NCI-H2107 treated with DMSO at 0.1 percent for 48 hours (cell line): Measurements from ENCODE around the gene IFI30.

Source experiments
- DNase-seq: peaks from one replicate; lab custom pipeline; 2025; ENCODE audit not compliant: unreplicated experiment; lab: John Stamatoyannopoulos, UW

The IFI30 gene

DNA sequence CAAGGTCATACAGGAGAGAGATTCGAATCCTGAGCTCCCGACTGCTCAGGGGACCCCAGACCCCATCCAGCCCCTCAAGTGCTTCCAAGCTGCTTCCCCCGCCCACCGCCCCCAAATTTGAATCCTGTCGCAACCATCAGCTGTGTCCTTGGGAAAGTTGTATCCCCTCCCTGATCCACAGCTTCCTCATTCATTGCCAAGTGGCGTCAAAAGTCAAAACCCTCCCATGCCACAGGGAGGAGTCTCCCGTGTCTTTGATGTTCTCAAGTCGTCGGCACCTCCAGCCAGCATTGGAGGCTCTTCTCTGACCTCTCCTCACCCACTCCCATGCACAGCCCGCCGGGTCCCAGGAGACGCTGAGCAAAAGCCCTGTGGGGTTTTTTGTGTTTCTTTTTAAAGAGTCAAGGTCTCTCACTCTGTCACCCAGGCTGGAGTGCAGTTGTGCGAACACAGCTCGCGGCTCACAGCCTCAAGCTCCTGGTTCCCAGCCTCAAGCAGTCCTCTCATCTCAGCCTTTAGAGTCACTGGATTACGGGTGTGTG is 2.8 kb upstream of the IFI30 start:
- no peak for DNase-seq

DNA sequence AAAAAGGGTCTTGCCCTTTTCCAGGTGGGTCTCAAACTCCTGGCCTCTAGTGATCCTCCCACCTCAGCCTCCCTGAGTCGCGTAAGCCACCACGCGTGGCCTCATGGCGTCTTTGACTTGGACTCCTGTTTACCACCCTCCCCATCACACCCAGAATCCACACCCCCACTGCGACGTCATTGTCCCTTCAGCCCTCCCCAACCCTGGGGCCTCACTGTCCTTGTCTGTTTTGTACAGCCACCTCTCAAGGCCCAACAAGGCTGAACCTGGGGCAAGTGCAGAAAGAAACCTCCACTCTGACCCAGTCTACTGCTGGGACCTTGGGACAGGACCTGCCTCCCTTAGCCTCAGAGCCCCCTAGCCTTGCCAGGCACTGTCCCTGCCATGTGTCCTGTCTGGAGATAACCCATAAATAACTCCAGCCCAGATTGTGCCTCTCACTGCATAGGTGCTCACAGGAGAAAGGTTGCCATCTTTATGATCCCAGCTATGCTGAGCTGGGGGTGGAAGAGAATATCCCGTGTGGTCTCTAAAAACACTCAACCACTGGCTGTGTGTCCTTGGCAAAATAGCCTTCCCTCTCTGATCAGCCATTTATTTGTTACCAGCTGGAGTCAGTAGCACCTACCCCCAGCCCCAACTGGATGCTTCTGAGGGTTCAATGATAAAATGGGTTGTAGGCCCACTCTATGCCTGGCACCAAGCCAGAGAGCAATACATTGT is 1.8 kb upstream of the IFI30 start:
- no peak for DNase-seq

DNA sequence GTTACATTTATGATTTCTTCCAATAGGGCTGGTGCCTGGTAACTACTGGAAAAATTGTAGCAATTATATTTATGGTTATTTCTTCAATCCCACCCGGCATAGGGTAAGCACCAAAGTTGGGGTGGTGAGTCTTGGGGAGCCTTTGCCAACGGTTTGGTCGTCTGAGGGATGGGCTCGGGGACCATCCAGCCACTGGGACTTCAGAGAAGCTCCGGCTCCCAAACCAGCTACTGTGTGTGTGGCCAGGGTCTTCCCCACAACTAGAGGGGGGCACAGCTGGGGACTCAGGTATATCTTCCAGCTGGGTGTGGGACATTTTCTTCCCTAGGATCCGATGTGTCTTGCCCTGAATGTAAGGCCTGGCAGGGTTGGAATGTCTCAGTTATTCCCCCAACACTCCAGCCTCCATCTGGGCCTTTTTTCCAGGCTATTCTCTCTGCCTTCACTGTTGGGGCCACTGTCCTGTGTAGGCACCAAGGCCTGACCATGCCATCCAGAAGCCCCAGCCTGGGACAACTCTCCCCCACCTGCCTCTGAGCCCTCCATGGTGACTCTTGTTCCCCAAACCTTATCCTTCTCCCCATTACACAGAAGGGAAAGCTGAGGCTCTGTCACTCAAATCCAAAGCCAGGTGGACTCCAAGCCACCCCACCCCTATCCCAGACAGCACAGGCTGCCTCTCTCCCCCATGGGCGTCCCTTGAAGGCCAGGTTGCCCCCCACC is 1.1 kb upstream of the IFI30 start:
- no peak for DNase-seq

DNA sequence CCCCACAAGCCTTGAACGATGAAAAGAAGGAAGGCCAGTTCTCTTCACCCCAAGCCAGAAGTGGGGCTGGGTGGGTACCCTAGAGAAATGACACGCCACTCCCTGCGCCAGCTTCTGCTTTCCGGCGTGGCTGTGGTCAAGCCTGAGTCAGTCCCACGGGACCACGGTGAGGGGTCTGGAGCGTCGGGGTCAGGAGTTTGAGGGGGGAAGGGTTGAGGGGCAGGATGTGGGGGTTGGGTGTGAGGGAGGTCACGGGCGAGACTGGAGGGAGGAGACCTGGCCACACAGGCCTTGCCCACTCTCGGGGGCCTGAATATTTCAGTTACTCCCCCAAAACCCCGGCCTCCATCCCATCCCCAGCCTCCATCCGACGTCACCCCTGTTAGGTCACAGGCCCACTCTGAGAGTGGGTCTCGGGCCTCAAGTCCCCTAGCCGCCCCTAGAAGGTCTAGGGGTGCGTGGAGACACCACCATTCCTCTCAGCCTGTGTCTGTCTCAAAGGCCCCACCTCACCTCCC is 500 bp upstream of the IFI30 start:
- DNase-seq: no peak

GRCh38 chr19:18174983-18175382 is 1.4 kb downstream of the IFI30 start:
- DNase-seq: no peak

GRCh38 chr19:18176367-18177310 is 3.0 kb downstream of the IFI30 start:
- DNase-seq: no peak

- no peak for DNase-seq
Measured at GRCh38 chr19:18179957-18180356, 6.3 kb downstream of the IFI30 start.

- DNase-seq: no peak
Measured at GRCh38 chr19:18183529-18183928, 9.9 kb downstream of the IFI30 start.

GRCh38 chr19:18185538-18185937 is 11.9 kb downstream of the IFI30 start:
- DNase-seq: no peak

DNA sequence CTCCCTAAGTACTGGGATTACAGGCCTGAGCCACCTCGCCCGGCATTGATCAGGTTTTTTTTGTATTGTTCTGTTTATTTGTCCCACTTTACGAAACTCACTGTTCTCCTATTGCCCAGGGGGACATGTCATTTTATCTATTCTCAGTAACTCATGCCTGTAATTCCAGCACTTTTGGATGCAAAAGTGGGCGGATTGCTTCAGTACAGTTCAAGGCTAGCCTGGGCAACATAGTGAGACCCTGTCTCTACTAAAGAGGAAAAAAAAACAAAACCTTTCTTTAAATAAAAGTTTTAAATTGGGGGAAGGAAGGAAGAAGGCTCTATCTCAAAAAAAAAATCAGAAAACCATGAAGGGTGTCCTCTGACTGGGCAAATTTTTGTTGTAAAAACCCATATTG is 16.7 kb downstream of the IFI30 start:
- no peak for DNase-seq

GRCh38 chr19:18191640-18192062 is 18.0 kb downstream of the IFI30 start:
- DNase-seq: no peak

GRCh38 chr19:18192673-18193387 is 19.2 kb downstream of the IFI30 start, which contains the start of gene MPV17L2:
TSS of gene MPV17L2 (plus strand) at chr19:18193218. CDS start at chr19:18193282, 64 bp downstream.
- peak; percentile 98 for DNase-seq

- DNase-seq: no peak
Measured at GRCh38 chr19:18193388-18194180, 20.0 kb downstream of the IFI30 start.

- no peak for DNase-seq
Measured at GRCh38 chr19:18194181-18194530, 20.5 kb downstream of the IFI30 start.

GRCh38 chr19:18194554-18195238 is 21.1 kb downstream of the IFI30 start:
- DNase-seq: no peak

DNA sequence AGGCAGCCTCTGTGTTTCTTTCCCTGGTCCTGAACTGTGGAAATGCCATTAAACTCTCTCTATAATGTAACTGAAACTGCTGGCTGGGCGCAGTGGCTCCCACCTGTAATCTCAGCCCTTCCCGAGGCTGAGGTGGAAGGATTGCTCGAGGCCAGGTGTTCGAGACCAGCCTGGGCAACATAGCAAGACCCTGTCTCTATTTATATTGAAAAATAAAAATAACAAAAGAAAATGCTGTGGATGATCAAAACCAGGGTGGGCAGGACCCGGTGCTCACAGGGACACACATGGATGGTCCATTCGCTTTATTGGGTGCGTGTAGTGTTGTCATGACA is 22.9 kb downstream of the IFI30 start:
- DNase-seq: no peak

- no peak for DNase-seq
Measured at GRCh38 chr19:18197306-18197705, 23.7 kb downstream of the IFI30 start.

GRCh38 chr19:18197941-18198340 is 24.3 kb downstream of the IFI30 start:
- no peak for DNase-seq

DNA sequence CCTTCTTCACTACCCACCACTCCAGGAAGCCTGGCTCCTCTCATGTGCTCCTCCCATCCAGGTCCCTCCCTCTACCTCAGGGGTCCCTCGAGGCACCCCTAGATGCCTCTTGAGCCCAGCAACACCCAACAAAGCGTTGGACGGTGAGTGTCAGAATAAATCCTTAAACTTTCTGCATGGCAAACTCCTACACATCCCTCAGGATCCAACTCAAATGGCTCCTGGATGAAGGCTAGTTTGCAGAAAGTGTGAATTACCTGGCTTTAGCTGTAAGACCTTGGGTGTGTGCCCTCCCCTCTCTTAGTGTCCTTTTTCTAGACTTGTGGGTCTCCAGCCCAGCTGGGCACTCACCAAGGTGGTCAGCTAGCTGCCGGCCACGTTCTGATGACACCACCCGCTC is 24.8 kb downstream of the IFI30 start:
- no peak for DNase-seq
